Smooth muscle cell (in vitro differentiated cells): ENCODE data around the gene STXBP5. TPM values are rescaled to one million over a fixed set of nuclear protein-coding genes. Genes with fewer than 3 reads are reported as not detected.

Source experiments
- DNase-seq: peaks from one replicate; lab custom pipeline; 2025; ENCODE audit not compliant: unreplicated experiment; lab: John Stamatoyannopoulos, UW
- H2AFZ ChIP-seq: fragments of 200-600 bp; sonication (generic); 2 replicates; pipeline ENCODE4 v1.6.0; 2016; ENCODE audit warnings: antibody characterized with exemption, low read depth, mild to moderate bottlenecking
- H3F3A ChIP-seq: fragments of 200-600 bp; sonication (generic); 2 replicates; pipeline ENCODE4 v1.6.0; 2017; ENCODE audit warnings: antibody characterized with exemption, low read depth
- H3K27ac ChIP-seq: fragments of 200-600 bp; sonication (generic); 2 replicates; pipeline ENCODE4 v1.5.1; 2016; ENCODE audit warnings: low read depth, mild to moderate bottlenecking
- H3K27me3 ChIP-seq: fragments of 200-600 bp; sonication (generic); 2 replicates; pipeline ENCODE4 v1.6.1; 2016; ENCODE audit warnings: low read depth, mild to moderate bottlenecking
- H3K36me3 ChIP-seq: fragments of 200-600 bp; sonication (generic); 2 replicates; pipeline ENCODE4 v1.5.1; 2016; ENCODE audit warnings: low read depth
- H3K4me1 ChIP-seq: fragments of 200-600 bp; sonication (generic); 2 replicates; pipeline ENCODE4 v1.5.1; 2016; ENCODE audit warnings: low read depth
- H3K4me2 ChIP-seq: fragments of 200-600 bp; sonication (generic); 2 replicates; pipeline ENCODE4 v1.6.0; 2016; ENCODE audit warnings: mild to moderate bottlenecking
- H3K4me3 ChIP-seq: fragments of 200-600 bp; sonication (generic); 2 replicates; pipeline ENCODE4 v1.5.1; 2016; ENCODE audit warnings: mild to moderate bottlenecking
- H3K79me2 ChIP-seq: fragments of 200-600 bp; sonication (generic); 2 replicates; pipeline ENCODE4 v1.6.0; 2016; ENCODE audit warnings: low read depth, mild to moderate bottlenecking
- H3K9ac ChIP-seq: fragments of 200-600 bp; sonication (generic); 2 replicates; pipeline ENCODE4 v1.6.0; 2016; ENCODE audit warnings: low read depth
- H3K9me3 ChIP-seq: fragments of 200-600 bp; sonication (generic); replicated peaks from 2 replicates; pipeline ENCODE4 v1.5.1; 2016; ENCODE audit warnings: low read depth
- H4K20me1 ChIP-seq: fragments of 200-600 bp; sonication (generic); 2 replicates; pipeline ENCODE4 v1.6.0; 2016; ENCODE audit warnings: low read depth
- WGBS: methylation state at CpG from one replicate; pipeline ENCODE4 v1.1.7; 2016; ENCODE audit warnings: low lambda C conversion rate; 5-methylcytosine and 5-hydroxymethylcytosine counted together
- polyA plus RNA-seq: library from polyadenylated mRNA; unstranded; fragments of >200 nt; fragmentation: Nextera tagmentation; extraction: Ambion mirVana; gene quantifications from 2 replicates; pipeline ENCODE4 v1.2.1, GENCODE V29; 2016
- total RNA-seq: library from RNA; depleted of rRNA; stranded (reverse); fragments of >200 nt; gene quantifications from 2 replicates; pipeline ENCODE4 v1.2.3, GENCODE V29; 2014
- TF ChIP-seq, protein P1 (sequence below): fragments of 200-600 bp; sonication (generic); IDR thresholded peaks from 2 replicates; pipeline ENCODE4 v1.5.1; 2017; ENCODE audit warnings: borderline replicate concordance, mild to moderate bottlenecking, antibody characterized with exemption; ENCODE audit not compliant: insufficient read depth, poor library complexity, severe bottlenecking

STXBP5 gene
- total and polyA plus RNA-seq, 2 experiments from 2014 or later = 8.8 to 25.2 TPM

- no peaks in the 10 kb centered on the region for H3K36me3 ChIP-seq
- TF ChIP-seq, protein P1, sequence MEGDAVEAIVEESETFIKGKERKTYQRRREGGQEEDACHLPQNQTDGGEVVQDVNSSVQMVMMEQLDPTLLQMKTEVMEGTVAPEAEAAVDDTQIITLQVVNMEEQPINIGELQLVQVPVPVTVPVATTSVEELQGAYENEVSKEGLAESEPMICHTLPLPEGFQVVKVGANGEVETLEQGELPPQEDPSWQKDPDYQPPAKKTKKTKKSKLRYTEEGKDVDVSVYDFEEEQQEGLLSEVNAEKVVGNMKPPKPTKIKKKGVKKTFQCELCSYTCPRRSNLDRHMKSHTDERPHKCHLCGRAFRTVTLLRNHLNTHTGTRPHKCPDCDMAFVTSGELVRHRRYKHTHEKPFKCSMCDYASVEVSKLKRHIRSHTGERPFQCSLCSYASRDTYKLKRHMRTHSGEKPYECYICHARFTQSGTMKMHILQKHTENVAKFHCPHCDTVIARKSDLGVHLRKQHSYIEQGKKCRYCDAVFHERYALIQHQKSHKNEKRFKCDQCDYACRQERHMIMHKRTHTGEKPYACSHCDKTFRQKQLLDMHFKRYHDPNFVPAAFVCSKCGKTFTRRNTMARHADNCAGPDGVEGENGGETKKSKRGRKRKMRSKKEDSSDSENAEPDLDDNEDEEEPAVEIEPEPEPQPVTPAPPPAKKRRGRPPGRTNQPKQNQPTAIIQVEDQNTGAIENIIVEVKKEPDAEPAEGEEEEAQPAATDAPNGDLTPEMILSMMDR = no peak
- no peaks in the 10 kb centered on the region for H4K20me1 ChIP-seq
- H3K4me1 ChIP-seq = no peaks in the 10 kb centered on the region
- no peak for DNase-seq
- no peak overlapping the region for H3K9ac ChIP-seq
- H3K9me3 ChIP-seq = no peaks in the 10 kb centered on the region
- H2AFZ ChIP-seq = no peak overlapping the region
- H3K79me2 ChIP-seq = no peaks in the 10 kb centered on the region
- WGBS = 91% methylated on average over 4 of the region's 4 CpGs
- no peaks in the 10 kb centered on the region for H3K27me3 ChIP-seq
- no peak overlapping the region for H3K27ac ChIP-seq
- H3K4me3 ChIP-seq = no peak overlapping the region
- H3F3A ChIP-seq = no peaks in the 10 kb centered on the region
- H3K4me2 ChIP-seq = no peak overlapping the region
These were observed 36.4 kb upstream of the STXBP5 start for GRCh38 chr6:147167576-147168461.

GRCh38 chr6:147169529-147169928 lies 34.7 kb upstream of the STXBP5 start:
- DNase-seq = no peak
- Histone ChIP-seq H3K79me2 (no peaks in the 10 kb centered on the region), H3K9me3 (no peaks in the 10 kb centered on the region), H3K4me3 (no peak overlapping the region), H3K27ac (peak overlapping the region; percentile 54), H3K36me3 (no peaks in the 10 kb centered on the region), H3F3A (no peaks in the 10 kb centered on the region), H3K4me2 (no peak overlapping the region), H2AFZ (peak overlapping the region; percentile 61), H3K9ac (no peak overlapping the region), H3K4me1 (no peaks in the 10 kb centered on the region), H4K20me1 (no peaks in the 10 kb centered on the region), H3K27me3 (no peaks in the 10 kb centered on the region)
- WGBS = 97% methylated on average over 1 of the region's 1 CpG
- TF ChIP-seq, protein P1 = no peak

GRCh38 chr6:147170269-147170668 lies 33.9 kb upstream of the STXBP5 start:
- no peak overlapping the region for H3K9ac ChIP-seq
- peak overlapping the region; percentile 9 for H3K4me2 ChIP-seq
- H3F3A ChIP-seq = no peaks in the 10 kb centered on the region
- TF ChIP-seq, protein P1 = no peak
- H3K27ac ChIP-seq = peak overlapping the region; percentile 54
- no peaks in the 10 kb centered on the region for H3K27me3 ChIP-seq
- WGBS = 89% methylated on average over 1 of the region's 1 CpG
- no peaks in the 10 kb centered on the region for H3K36me3 ChIP-seq
- DNase-seq = no peak
- H3K4me1 ChIP-seq = no peaks in the 10 kb centered on the region
- no peak overlapping the region for H3K4me3 ChIP-seq
- no peaks in the 10 kb centered on the region for H3K79me2 ChIP-seq
- H3K9me3 ChIP-seq = no peaks in the 10 kb centered on the region
- peak overlapping the region; percentile 61 for H2AFZ ChIP-seq
- H4K20me1 ChIP-seq = no peaks in the 10 kb centered on the region
